Activated T-helper 2 cell treated with anti-CD3 and anti-CD28 coated beads, Interferon-gamma antibody, Interleukin-2, Interleukin-4, amounts not matched to agents 10 μg/mL and 5 μg/mL and 100 μg/mL, durations not matched to agents 14 hours and 24 hours and 36 hours (primary cell): ENCODE measurements around the gene PLCE1. TPM values are rescaled to one million over a fixed set of nuclear protein-coding genes. Genes with fewer than 3 reads are reported as not detected.
"Not testable (repeated sequence)": the region's sequence is repeated elsewhere in the genome, so short reads cannot be mapped to it uniquely, and the experiment has no call there.

ENCODE experiments used
- DNase-seq: peaks from one replicate; pipeline ENCODE4 v3.0.0; 2021; ENCODE audit warnings: low spot score
- H3K27ac Mint-ChIP-seq: one replicate; pipeline ENCODE4 v1.8.0; 2021; ENCODE audit warnings: mixed read lengths
- H3K27me3 Mint-ChIP-seq: one replicate; pipeline ENCODE4 v1.8.0; 2021; ENCODE audit warnings: low read depth, mixed read lengths
- H3K36me3 Mint-ChIP-seq: one replicate; pipeline ENCODE4 v1.8.0; 2021; ENCODE audit warnings: low read depth, mixed read lengths
- H3K4me1 Mint-ChIP-seq: one replicate; pipeline ENCODE4 v1.8.0; 2021; ENCODE audit warnings: low read depth, mixed read lengths
- H3K4me3 Mint-ChIP-seq: one replicate; pipeline ENCODE4 v1.8.0; 2021; ENCODE audit warnings: low read depth, mild to moderate bottlenecking, moderate library complexity, mixed read lengths
- H3K9me3 Mint-ChIP-seq: one replicate; pipeline ENCODE4 v1.8.0; 2021; ENCODE audit warnings: mixed read lengths
- intact Hi-C: fragments of 100-400 bp; cut with micrococcal nuclease; formaldehyde crosslinking; loops from one replicate; pipeline ENCODE4 v1.15.1; 2023
- total RNA-seq: library from RNA; stranded (reverse); gene quantifications from 2 replicates; pipeline ENCODE4 v1.2.3, GENCODE V29; 2022

PLCE1 gene
- total RNA-seq, result 0.02 TPM in 2 replicates

- H3K4me3 Mint-ChIP-seq, result peak within 1 kb of the TSS; percentile 59
Observed at GRCh38 chr10:93993782-93994437, at the start of gene PLCE1. Gene PLCE1, plus strand, starts transcription at chr10:93993931. Its CDS starts 37,116 bp downstream, at chr10:94031047.

GRCh38 chr10:93945819-93946218, 47.9 kb upstream of the PLCE1 start:
- no peak overlapping the region for H3K27ac Mint-ChIP-seq
- peaks cover 2% of the 10 kb centered on the region for H3K27me3 Mint-ChIP-seq
- no peak overlapping the region for H3K4me3 Mint-ChIP-seq
- H3K9me3 Mint-ChIP-seq, result no peaks in the 10 kb centered on the region
- H3K36me3 Mint-ChIP-seq, result no peaks in the 10 kb centered on the region
- no peaks in the 10 kb centered on the region for H3K4me1 Mint-ChIP-seq
- no peak for DNase-seq
- intact Hi-C loops, result no loop called here

More at GRCh38 chr10:93993782-93994437, at the start of gene PLCE1:
- Mint-ChIP-seq H3K9me3 (no peaks in the 10 kb centered on the region), H3K36me3 (no peaks in the 10 kb centered on the region), H3K27me3 (peaks cover 60% of the 10 kb centered on the region), H3K4me1 (peaks cover 1% of the 10 kb centered on the region), H3K27ac (no peak within 1 kb of the TSS)
- intact Hi-C loops, result no loop called here
- DNase-seq, result no peak

GRCh38 chr10:93947055-93947454, 46.7 kb upstream of the PLCE1 start:
- DNase-seq, result no peak
- intact Hi-C loops, result no loop called here
- Mint-ChIP-seq H3K36me3 (no peaks in the 10 kb centered on the region), H3K4me3 (no peak overlapping the region), H3K4me1 (no peaks in the 10 kb centered on the region), H3K27me3 (peaks cover 2% of the 10 kb centered on the region), H3K9me3 (no peaks in the 10 kb centered on the region), H3K27ac (no peak overlapping the region)

DNA sequence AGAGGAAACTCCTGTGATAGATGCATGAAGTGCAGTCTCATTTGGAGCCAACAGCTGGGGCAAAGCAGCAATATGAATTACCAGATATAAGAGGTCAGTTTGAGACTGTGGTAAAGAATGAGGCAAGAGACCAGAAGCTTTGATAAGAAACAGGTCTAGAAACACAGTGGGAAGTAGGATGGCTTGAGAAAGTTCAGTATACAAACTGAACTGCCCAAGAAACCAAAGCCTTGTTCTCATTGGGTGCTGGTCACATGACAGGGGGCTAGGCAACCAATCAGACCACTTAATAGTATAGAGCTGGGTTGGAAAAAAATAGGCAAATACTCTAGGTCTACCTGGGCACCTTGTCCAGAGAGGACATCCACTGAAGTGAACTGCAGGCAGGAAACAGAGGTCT, 46.2 kb upstream of the PLCE1 start:
- intact Hi-C loops, result no loop called here
- DNase-seq, result no peak
- H3K27me3 Mint-ChIP-seq, result peaks cover 2% of the 10 kb centered on the region
- no peak overlapping the region for H3K27ac Mint-ChIP-seq
- no peaks in the 10 kb centered on the region for H3K36me3 Mint-ChIP-seq
- no peaks in the 10 kb centered on the region for H3K9me3 Mint-ChIP-seq
- no peak overlapping the region for H3K4me3 Mint-ChIP-seq
- no peaks in the 10 kb centered on the region for H3K4me1 Mint-ChIP-seq

DNA sequence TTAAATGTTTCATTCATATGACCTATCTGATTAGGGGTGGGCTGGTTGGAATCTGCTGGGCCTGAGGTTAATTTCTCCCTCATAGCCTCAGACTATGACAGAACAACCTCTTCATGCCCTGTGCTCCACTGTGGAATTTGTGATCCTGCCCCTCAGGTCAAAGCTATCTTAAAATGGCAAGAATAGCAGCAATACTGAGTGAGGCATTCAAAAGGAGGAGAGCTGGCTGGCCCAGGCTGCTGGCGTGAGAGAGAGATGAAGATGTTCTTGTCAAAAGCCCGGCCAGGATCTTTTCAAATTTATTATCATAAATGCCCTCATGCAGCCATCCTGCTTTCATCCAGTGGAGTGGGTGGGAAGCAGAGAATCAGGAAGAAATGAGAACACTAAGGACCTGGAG, 41.8 kb upstream of the PLCE1 start:
- Mint-ChIP-seq H3K36me3 (no peaks in the 10 kb centered on the region), H3K4me3 (no peak overlapping the region), H3K9me3 (no peaks in the 10 kb centered on the region), H3K27me3 (no peaks in the 10 kb centered on the region), H3K4me1 (no peaks in the 10 kb centered on the region), H3K27ac (no peak overlapping the region)
- intact Hi-C loops, result no loop called here
- DNase-seq, result no peak

GRCh38 chr10:93954299-93954698, 39.4 kb upstream of the PLCE1 start:
- H3K4me3 Mint-ChIP-seq, result no peak overlapping the region
- H3K4me1 Mint-ChIP-seq, result no peaks in the 10 kb centered on the region
- no peaks in the 10 kb centered on the region for H3K36me3 Mint-ChIP-seq
- DNase-seq, result no peak
- H3K9me3 Mint-ChIP-seq, result no peaks in the 10 kb centered on the region
- H3K27ac Mint-ChIP-seq, result no peak overlapping the region
- intact Hi-C loops, result no loop called here
- no peaks in the 10 kb centered on the region for H3K27me3 Mint-ChIP-seq

GRCh38 chr10:93954726-93955363, 38.9 kb upstream of the PLCE1 start:
- Mint-ChIP-seq H3K36me3 (no peaks in the 10 kb centered on the region), H3K27me3 (no peaks in the 10 kb centered on the region), H3K4me1 (no peaks in the 10 kb centered on the region), H3K27ac (no peak overlapping the region), H3K9me3 (no peaks in the 10 kb centered on the region), H3K4me3 (no peak overlapping the region)
- DNase-seq, result no peak
- intact Hi-C loops, result no loop called here

DNA sequence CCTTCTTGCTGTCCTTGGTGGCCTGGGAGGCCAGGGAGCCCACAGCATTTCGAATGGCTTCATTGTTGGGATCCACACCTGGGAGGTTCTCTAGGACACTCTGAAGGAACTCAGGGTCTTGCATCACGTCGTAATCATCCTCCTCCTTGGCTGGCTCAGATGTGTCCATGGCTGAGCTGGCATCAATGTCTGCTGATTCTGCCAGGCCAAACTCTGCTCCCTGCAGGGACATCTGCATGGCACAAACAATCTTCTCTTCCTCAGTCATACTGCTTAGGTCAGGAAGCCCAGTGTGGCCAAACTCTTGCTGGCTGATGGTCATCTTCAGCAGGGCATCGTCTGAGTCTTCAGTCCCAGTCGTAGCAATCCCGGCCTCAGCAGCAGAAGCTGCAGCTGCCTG, 34.9 kb upstream of the PLCE1 start:
- DNase-seq, result no peak
- intact Hi-C loops, result no loop called here
- peaks cover 1% of the 10 kb centered on the region for H3K27me3 Mint-ChIP-seq
- H3K36me3 Mint-ChIP-seq, result no peaks in the 10 kb centered on the region
- H3K27ac Mint-ChIP-seq, result no peak overlapping the region
- H3K4me3 Mint-ChIP-seq, result no peak overlapping the region
- no peaks in the 10 kb centered on the region for H3K9me3 Mint-ChIP-seq
- no peaks in the 10 kb centered on the region for H3K4me1 Mint-ChIP-seq

DNA sequence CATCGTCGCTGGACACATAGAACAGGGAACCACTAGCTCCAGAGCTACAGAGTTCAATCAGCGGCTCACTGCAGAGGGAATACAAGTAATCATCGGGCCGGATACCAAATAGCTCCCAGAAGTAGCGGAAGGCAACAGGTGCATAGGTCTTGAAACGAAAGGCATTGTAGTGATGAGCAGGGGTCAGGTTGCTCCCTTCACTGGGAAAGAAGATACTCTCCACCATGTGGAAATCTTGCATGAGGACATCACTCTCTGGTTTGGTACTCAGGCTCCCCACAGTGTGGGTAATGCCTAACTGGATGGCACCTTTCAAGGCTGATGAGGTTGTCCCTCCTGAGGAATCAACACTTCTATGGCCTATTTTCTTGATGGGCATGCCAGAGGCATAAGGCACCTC, 32.7 kb upstream of the PLCE1 start:
- H3K27ac Mint-ChIP-seq, H3K9me3 Mint-ChIP-seq, H3K36me3 Mint-ChIP-seq, H3K4me1 Mint-ChIP-seq, DNase-seq, H3K27me3 Mint-ChIP-seq, H3K4me3 Mint-ChIP-seq, intact Hi-C loops: not testable (repeated sequence)

DNA sequence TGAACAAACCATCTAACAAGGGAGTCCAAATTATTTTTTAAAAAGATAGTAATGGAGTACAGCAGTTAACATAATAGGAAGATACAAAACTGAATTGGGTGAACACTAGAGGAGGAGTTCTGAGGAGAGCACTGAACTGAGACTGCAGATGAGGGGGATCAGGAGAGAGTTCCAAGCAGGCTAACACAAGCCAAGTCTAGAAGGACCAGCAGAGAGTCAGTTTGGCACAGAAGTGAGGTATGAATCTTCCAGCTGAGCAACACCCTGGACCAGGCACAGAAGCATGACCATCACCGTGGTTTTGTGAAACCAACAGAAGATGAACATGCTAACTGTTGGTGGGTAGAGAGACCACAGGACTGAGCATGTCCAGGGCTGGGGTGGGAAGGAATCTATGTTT, 30.8 kb upstream of the PLCE1 start:
- intact Hi-C loops, result no loop called here
- H3K4me3 Mint-ChIP-seq, result no peak overlapping the region
- DNase-seq, result no peak
- H3K27me3 Mint-ChIP-seq, result peaks cover 1% of the 10 kb centered on the region
- no peaks in the 10 kb centered on the region for H3K4me1 Mint-ChIP-seq
- no peak overlapping the region for H3K27ac Mint-ChIP-seq
- H3K36me3 Mint-ChIP-seq, result no peaks in the 10 kb centered on the region
- no peaks in the 10 kb centered on the region for H3K9me3 Mint-ChIP-seq

GRCh38 chr10:93963434-93963833, 30.3 kb upstream of the PLCE1 start:
- no peaks in the 10 kb centered on the region for H3K4me1 Mint-ChIP-seq
- no peaks in the 10 kb centered on the region for H3K36me3 Mint-ChIP-seq
- H3K4me3 Mint-ChIP-seq, result no peak overlapping the region
- H3K9me3 Mint-ChIP-seq, result no peaks in the 10 kb centered on the region
- intact Hi-C loops, result no loop called here
- H3K27me3 Mint-ChIP-seq, result peaks cover 1% of the 10 kb centered on the region
- no peak overlapping the region for H3K27ac Mint-ChIP-seq
- no peak for DNase-seq

GRCh38 chr10:93965911-93966310, 27.8 kb upstream of the PLCE1 start:
- Mint-ChIP-seq H3K36me3 (no peaks in the 10 kb centered on the region), H3K9me3 (no peaks in the 10 kb centered on the region), H3K4me1 (no peaks in the 10 kb centered on the region), H3K4me3 (no peak overlapping the region), H3K27me3 (peaks cover 1% of the 10 kb centered on the region), H3K27ac (no peak overlapping the region)
- intact Hi-C loops, result no loop called here
- no peak for DNase-seq

- intact Hi-C loops, result no loop called here
- no peak for DNase-seq
- Mint-ChIP-seq H3K9me3 (no peaks in the 10 kb centered on the region), H3K4me1 (no peaks in the 10 kb centered on the region), H3K27ac (no peak overlapping the region), H3K36me3 (no peaks in the 10 kb centered on the region), H3K27me3 (peaks cover 1% of the 10 kb centered on the region), H3K4me3 (no peak overlapping the region)
Observed at GRCh38 chr10:93967756-93968155, 26.0 kb upstream of the PLCE1 start.
